ENCODE measurements around the gene MCTP1. TPM values are rescaled to one million over a fixed set of nuclear protein-coding genes. Genes with fewer than 3 reads are reported as not detected.

Gene MCTP1
- total RNA-seq (2016; rRNA removed; fragmentation: Illumina TruSeq; extraction: Trizol) (0.15 TPM in 1 of 2 replicates, not detected in the other), polyA plus RNA-seq (2011; rRNA removed) (0.21 and 0.48 TPM in 2 replicates), polyA minus RNA-seq (2011; rRNA and poly(A)+ RNA removed; ENCODE audit: low replicate concordance) (9.7 TPM in 1 of 2 replicates, not detected in the other), Bru-seq, nascent RNA (percentile 16 among the genes with signal in this experiment), BruChase-seq, experiment 1, labeled RNA remaining after a 6-hour chase (percentile 12 among the genes with signal in this experiment), BruChase-seq, experiment 2, labeled RNA remaining after a 2-hour chase (percentile 14 among the genes with signal in this experiment)
- total RNA-seq (2016; cell fraction: cytosol; rRNA removed; fragmentation: Illumina TruSeq; extraction: Trizol; ENCODE audit: low read depth), result not detected in 2 replicates
- total RNA-seq (2016; cell fraction: insoluble cytoplasmic fraction; rRNA removed; fragmentation: Illumina TruSeq; extraction: Trizol), result 0.11 and 0.18 TPM in 2 replicates
- total RNA-seq (2016; cell fraction: membrane; rRNA removed; fragmentation: Illumina TruSeq; extraction: Trizol), result 0.17 TPM in 1 of 2 replicates, not detected in the other
- total RNA-seq (2016; cell fraction: nucleus; rRNA removed; fragmentation: Illumina TruSeq; extraction: Trizol), result 0.53 TPM in 1 of 2 replicates, not detected in the other
- polyA plus RNA-seq (2011; cell fraction: cytosol; rRNA removed), result 0.14 and 0.15 TPM in 2 replicates
- polyA plus RNA-seq (2011; cell fraction: nucleus; rRNA removed), result 0.23 and 0.27 TPM in 2 replicates
- 0.13 and 0.25 TPM in 2 replicates for polyA plus RNA-seq (2012)
- polyA plus RNA-seq (2016; cell fraction: cytosol; fragmentation: Illumina TruSeq; extraction: Trizol; ENCODE audit: low read depth), result not detected in 2 replicates
- polyA plus RNA-seq (2016; cell fraction: insoluble cytoplasmic fraction; fragmentation: Illumina TruSeq; extraction: Trizol; ENCODE audit: low read depth), result not detected in 2 replicates
- not detected in 2 replicates for polyA plus RNA-seq (2016; cell fraction: membrane; fragmentation: Illumina TruSeq; extraction: Trizol; ENCODE audit: low read depth)
- not detected in 2 replicates for polyA plus RNA-seq (2016; cell fraction: nucleus; fragmentation: Illumina TruSeq; extraction: Trizol; ENCODE audit: insufficient read depth, low read depth)
- not detected in 2 replicates for polyA minus RNA-seq (2011; cell fraction: cytosol; rRNA and poly(A)+ RNA removed)
- polyA minus RNA-seq (2011; cell fraction: nucleus; rRNA and poly(A)+ RNA removed), result 2.1 and 2.4 TPM in 2 replicates
- long read RNA-seq, experiment 1, result 0 reads
- long read RNA-seq, experiment 2, partial matches to known transcripts, result 0 of 1 reads
- long read RNA-seq, experiment 2, other reads (novel, unspliced or antisense), result 1 of 1 reads

- H3K27me3 ChIP-seq (ENCODE audit: control insufficient read depth in 1 of 2, insufficient read depth in 2 of 2, low read length in 2 of 2), result peaks cover 2 to 39% of the 10 kb centered on the region in 2 experiments
- H3K4me2 ChIP-seq (ENCODE audit: low read depth, low read length), result peak within 1 kb of the TSS; percentile 76
- intact Hi-C loops (cut with micrococcal nuclease; ENCODE audit: unreplicated experiment), result no loop called here
- POLR2A ChIA-PET, result no interaction called here
- no TSS peak for BruUV-seq (replicated peaks)
- no peaks in the 10 kb centered on the region for H3K79me2 ChIP-seq (ENCODE audit: insufficient read depth, low read length)
- no peak within 1 kb of the TSS for H3K27ac ChIP-seq (ENCODE audit: extremely low read length, insufficient read depth, low read length)
- H2AFZ ChIP-seq (ENCODE audit: low read length), result no peak within 1 kb of the TSS
- no peaks in the 10 kb centered on the region for H4K20me1 ChIP-seq (ENCODE audit: insufficient read depth, low read length)
- no peaks in the 10 kb centered on the region for H3K9me3 ChIP-seq (ENCODE audit: low read length)
- 2% methylated on average over 27 of the region's 83 CpGs for WGBS (ENCODE audit: low lambda C conversion rate)
- ATAC-seq (peak; percentile 87), DNase-seq (ENCODE audit: low spot score) (no peak), FAIRE-seq (no peak)
- H3K4me3 ChIP-seq (replicated peaks in 1 of 3; ENCODE audit: insufficient read depth in 1 of 3, low read depth in 2 of 3, low read length in 3 of 3), result peak within 1 kb of the TSS; percentile 47 to 74 (median 59)
- CTCF ChIA-PET (ENCODE audit: low intra/inter-chr PET ratio, low total read pairs), result no interaction called here
- in situ Hi-C loops (cut with HindIII; ENCODE audit: extremely low pct_ligation_motif_present, low pct_unique_long_range_greater_than_20kb), result loop anchor here (25.0 kb wide), 1 partner anchor 553 kb away; no protein-coding TSS in a partner anchor
- no peaks in the 10 kb centered on the region for H3K36me3 ChIP-seq (replicated peaks in 1 of 2; ENCODE audit: control insufficient read depth in 1 of 2, insufficient read depth in 2 of 2, low read length in 2 of 2)
- H3K9ac ChIP-seq (ENCODE audit: insufficient read depth, low read depth, low read length), result 0 out of 2 replicates have a peak within 1 kb of the TSS, but pooled peaks have one; percentile 22
- H3K4me1 ChIP-seq (ENCODE audit: insufficient read depth, low read length), result peaks cover 7% of the 10 kb centered on the region; the same call in 1 of the 2 replicates
- peak; percentile 54; the same call in 1 of the 2 replicates for TF ChIP-seq MTA1 (CRISPR knock-in tag; IDR thresholded peaks at IDR 0.05; ENCODE audit: borderline replicate concordance)
- TF ChIP-seq KMT2A (CRISPR knock-in tag; IDR thresholded peaks at IDR 0.05), result no peak
- no peak for TF ChIP-seq CREM (IDR thresholded peaks at IDR 0.05)
- no peak for TF ChIP-seq CREM (CRISPR knock-in tag; IDR thresholded peaks at IDR 0.05)
- no peak for TF ChIP-seq ZIK1 (CRISPR knock-in tag; IDR thresholded peaks at IDR 0.05; ENCODE audit: borderline replicate concordance, low read depth)
- peak; percentile 20; the same call in 1 of the 2 replicates for TF ChIP-seq CTCF (CRISPR knock-in tag; IDR thresholded peaks at IDR 0.05)
- TF ChIP-seq ARNTL (CRISPR knock-in tag; IDR thresholded peaks at IDR 0.05), result 0 out of 2 replicates have a peak, but pooled peaks have one; percentile 35
- no peak for TF ChIP-seq NONO (IDR thresholded peaks at IDR 0.05)
- no peak for TF ChIP-seq NONO (CRISPR knock-in tag; conservative IDR thresholded peaks at IDR 0.05)
- TF ChIP-seq ZZZ3 (CRISPR knock-in tag; IDR thresholded peaks at IDR 0.05; ENCODE audit: borderline replicate concordance), result no peak
- TF ChIP-seq ZBTB2 (CRISPR knock-in tag; IDR thresholded peaks at IDR 0.05; ENCODE audit: low read depth), result no peak
- no peak for TF ChIP-seq ZNF558 (CRISPR knock-in tag; IDR thresholded peaks at IDR 0.05; ENCODE audit: borderline replicate concordance)
- TF ChIP-seq, protein P1, sequence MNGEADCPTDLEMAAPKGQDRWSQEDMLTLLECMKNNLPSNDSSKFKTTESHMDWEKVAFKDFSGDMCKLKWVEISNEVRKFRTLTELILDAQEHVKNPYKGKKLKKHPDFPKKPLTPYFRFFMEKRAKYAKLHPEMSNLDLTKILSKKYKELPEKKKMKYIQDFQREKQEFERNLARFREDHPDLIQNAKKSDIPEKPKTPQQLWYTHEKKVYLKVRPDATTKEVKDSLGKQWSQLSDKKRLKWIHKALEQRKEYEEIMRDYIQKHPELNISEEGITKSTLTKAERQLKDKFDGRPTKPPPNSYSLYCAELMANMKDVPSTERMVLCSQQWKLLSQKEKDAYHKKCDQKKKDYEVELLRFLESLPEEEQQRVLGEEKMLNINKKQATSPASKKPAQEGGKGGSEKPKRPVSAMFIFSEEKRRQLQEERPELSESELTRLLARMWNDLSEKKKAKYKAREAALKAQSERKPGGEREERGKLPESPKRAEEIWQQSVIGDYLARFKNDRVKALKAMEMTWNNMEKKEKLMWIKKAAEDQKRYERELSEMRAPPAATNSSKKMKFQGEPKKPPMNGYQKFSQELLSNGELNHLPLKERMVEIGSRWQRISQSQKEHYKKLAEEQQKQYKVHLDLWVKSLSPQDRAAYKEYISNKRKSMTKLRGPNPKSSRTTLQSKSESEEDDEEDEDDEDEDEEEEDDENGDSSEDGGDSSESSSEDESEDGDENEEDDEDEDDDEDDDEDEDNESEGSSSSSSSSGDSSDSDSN (CRISPR knock-in tag; IDR thresholded peaks at IDR 0.05), result peak; percentile 68
These were observed at the start of gene MCTP1 for GRCh38 chr5:95284572-95285408. MCTP1 (minus strand) TSS chr5:95285094.
